HG02588 (cell line): ENCODE measurements around the gene KASH5.
"Not testable (repeated sequence)": the region's sequence is repeated elsewhere in the genome, so short reads cannot be mapped to it uniquely, and the experiment has no call there.

Experiments
- ATAC-seq: cut with Tn5 transposase; IDR thresholded peaks from one replicate; pipeline ENCODE4 v1.9.1; 2021; ENCODE audit warnings: mild to moderate bottlenecking, moderate library complexity; ENCODE audit not compliant: unreplicated experiment

The KASH5 gene

GRCh38 chr19:49361438-49362047 is 26.5 kb upstream of the KASH5 start:
- no peak for ATAC-seq

- no peak for ATAC-seq
Observed at GRCh38 chr19:49362048-49362928, 25.8 kb upstream of the KASH5 start, which contains the start of gene TEAD2. TEAD2 (minus strand) TSS chr19:49362416; CDS start chr19:49360075, 2,341 bp downstream.

GRCh38 chr19:49362929-49363267 is 25.2 kb upstream of the KASH5 start:
- no peak for ATAC-seq

DNA sequence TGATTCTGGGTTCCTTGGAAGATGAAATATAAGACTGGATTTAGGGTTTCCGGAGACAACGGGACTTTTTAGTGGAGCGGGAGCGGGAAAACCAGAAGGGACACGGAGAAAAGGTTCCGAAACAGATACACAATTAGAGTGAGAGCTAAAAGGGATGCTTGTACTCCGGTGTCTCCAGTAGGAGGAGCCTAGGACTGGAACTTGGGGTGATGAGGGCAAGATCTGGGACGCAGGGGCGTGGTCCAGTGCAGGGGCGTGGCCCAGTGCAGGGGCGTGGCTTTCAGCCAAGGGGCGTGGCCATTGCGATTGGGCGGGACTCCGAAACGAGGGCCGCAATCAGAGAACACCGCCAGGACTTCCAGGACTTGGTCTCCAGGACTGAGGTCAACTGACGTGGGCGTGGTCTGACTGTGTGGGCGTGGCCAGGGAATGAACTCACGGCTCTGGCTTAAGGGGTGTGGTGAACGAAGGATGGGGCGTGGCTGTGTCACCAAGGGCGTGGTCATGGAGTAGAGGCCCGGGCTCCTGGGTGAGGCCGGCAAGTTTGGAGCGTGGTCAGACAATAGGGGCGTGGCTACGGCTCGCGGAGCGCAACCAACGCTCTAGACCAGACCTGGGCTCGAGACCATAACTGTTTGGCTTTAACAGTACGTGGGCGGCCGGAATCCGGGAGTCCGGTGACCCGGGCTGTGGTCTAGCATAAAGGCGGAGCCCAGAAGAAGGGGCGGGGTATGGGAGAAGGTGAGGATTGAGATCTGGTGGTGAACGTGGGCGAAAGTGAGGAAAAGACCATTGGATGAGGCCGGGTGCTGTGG is 24.6 kb upstream of the KASH5 start, which contains the start of gene DKKL1:
DKKL1 (plus strand) TSS at position 610 of the 815 bp plus-strand sequence; CDS start at position 732, 122 bp downstream.
- ATAC-seq, result no peak

DNA sequence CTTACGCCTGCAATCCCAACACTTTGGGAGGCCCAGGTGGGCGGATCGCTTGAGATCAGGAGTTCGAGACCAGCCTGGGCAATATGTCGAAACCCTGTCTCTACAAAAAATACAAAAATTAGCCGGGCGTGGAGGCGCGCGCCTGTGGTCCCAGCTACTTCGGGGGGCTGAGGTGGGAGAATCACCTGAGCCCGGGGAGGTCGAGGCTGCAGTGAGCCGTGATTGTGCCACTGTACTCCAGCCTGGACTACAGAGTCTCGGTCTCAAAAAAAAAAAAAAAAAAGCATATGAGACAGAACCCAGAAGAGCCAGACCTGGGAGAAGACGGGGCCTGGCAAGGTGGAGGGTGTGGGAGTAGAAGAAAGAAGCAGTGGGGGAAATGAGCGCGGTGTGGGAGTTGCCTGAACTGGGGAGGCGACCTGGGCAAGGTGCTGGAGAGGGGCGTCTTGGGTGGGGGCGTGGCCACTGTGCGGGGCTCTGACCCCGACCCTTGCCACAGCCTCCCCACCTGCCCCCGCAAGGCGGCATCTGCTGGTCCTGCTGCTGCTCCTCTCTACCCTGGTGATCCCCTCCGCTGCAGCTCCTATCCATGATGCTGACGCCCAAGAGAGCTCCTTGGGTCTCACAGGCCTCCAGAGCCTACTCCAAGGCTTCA is 23.8 kb upstream of the KASH5 start:
- no peak for ATAC-seq

GRCh38 chr19:49366110-49366509 is 21.9 kb upstream of the KASH5 start:
- ATAC-seq, result no peak

GRCh38 chr19:49368711-49369358 is 19.2 kb upstream of the KASH5 start:
- ATAC-seq, result no peak

DNA sequence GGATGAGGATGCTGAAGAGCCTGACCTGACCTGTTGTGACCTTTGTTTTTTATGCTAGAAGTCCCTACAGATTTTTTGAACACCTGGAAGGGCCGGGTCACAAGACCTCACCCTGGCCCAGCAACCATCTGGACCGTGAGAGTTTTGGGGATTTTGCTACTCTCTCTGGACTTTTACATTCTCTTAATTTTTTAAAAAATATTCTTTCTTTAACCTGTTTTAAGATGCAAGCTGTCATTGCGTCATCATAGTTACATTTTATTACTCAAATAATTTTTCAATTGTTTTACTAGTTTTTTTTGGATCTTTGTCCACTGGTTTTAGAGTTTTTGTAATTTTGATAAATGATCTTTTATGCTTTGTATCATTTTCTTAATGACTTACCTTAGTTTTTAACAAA is 16.9 kb upstream of the KASH5 start:
- ATAC-seq, result no peak

- ATAC-seq, result not testable (repeated sequence)
Observed at GRCh38 chr19:49373174-49373573, 14.9 kb upstream of the KASH5 start.

DNA sequence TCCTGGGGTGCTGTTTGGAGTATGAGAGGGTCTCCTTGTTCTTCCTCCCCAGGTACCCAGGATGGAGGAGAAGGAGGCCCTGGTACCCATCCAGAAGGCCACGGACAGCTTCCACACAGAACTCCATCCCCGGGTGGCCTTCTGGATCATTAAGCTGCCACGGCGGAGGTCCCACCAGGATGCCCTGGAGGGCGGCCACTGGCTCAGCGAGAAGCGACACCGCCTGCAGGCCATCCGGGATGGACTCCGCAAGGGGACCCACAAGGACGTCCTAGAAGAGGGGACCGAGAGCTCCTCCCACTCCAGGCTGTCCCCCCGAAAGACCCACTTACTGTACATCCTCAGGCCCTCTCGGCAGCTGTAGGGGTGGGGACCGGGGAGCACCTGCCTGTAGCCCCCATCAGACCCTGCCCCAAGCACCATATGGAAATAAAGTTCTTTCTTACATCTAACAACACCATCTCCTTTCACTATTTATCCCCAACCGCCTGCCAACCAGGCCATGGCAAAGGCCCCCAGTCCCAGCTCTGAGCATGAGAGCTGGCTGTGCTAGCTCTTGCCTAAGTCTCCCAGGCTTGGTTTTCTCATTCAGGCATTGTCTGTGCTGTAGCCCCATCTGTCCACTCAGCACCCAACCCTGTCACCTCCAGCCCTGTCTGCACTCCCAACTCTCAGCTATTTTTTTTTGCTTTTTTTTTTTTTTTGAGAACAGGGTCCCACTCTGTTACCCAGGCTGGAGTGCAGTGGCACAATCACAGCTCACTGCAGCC is 13.2 kb upstream of the KASH5 start:
- ATAC-seq, result no peak

- no peak for ATAC-seq
Observed at GRCh38 chr19:49378512-49378911, 9.5 kb upstream of the KASH5 start.

DNA sequence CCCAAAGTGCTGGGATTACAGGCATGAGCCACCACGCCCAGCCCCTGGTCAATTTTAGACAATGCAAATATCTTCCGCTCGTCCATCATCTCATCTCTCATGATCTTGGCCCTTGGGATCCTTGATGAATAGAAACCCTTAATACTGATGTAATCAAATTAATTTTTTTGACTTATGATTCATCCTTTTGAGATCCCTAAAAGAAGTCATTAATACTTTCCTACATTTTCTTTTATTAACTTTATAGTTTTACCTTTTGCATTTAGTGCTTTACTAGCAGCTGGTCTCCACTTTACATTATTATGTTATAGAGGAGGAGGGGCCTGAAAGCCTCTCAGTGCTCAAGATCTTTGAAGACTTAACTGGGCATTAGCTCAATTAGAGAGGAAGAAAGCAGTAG is 7.7 kb upstream of the KASH5 start:
- no peak for ATAC-seq

DNA sequence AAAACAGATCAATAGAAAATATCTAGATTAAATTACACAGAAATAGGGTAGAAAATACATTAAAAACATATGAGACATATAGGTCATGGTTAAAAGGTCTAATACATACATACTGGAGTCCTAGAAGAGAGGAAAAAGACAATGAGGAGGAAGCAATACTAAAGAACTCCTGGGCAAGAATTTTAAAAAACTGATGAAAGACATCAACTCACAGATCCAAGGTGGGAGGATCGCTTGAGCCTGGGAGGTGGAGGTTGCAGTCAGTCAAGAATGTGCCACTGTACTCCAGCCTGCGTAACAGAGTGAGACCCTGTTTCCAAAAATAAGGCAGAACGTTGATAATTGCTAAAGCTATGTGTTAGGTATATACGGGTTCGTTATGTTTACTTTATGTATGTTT is 5.4 kb upstream of the KASH5 start:
- ATAC-seq, result no peak

- ATAC-seq, result no peak
Observed at GRCh38 chr19:49383599-49383998, 4.5 kb upstream of the KASH5 start.

DNA sequence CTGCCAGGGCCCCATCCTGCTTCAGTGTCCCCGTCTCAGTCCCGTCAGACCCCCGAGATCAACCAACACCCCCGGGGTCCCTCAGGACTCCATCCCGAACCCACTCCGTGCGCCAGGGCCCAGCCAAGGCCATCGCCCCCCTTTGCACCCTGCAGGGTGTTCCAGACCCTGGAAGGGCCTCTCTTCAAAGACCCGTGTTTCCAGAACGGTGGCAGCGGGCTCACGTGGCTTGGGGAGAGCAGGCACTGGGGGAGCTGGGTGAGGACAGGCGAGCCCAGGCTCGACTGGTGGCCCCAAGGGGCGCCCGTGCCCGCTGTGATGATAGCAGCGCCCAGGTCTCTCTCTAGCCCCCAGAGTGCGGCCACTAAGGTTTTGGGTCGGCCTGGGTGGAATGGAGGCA is 1.4 kb downstream of the KASH5 start:
- ATAC-seq, result no peak

DNA sequence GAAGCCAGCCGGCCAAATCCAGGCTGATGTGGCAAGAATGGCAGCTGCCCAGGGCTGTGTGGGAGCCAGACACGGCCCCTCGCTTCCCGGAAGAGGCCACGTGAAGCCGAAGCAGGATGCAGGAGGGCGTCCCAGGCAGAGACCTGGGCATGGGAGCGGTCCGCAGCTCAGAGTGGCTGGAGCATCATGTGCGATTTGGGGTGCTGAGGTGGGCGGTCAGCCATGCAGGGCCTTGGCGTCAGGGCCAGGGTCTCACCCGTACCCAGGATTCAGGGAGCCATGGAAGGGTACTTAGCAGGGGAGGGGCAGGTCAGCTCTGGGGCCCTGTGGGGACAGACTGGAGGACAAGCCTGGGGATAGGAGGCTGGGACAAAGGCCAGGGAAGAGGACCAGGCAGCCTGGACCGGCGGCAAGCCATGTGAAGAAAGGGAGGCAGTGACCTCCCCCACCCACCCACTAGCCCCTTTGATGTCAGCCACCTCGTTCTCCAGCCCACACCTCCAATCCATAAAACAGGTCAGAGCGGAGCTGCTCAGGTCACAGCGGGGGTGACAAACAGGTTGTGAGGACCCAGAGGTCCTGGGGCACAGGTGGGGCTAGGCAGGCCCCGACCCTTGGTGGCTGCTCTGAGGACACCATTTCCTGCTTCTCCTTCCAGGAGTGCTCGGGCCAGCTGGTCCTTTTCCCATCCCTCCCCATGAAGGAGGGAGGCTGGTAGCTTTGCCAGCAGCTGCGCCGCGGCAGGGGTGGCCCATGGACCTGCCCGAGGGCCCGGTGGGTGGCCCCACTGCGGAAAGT is 2.3 kb downstream of the KASH5 start:
- ATAC-seq, result no peak

DNA sequence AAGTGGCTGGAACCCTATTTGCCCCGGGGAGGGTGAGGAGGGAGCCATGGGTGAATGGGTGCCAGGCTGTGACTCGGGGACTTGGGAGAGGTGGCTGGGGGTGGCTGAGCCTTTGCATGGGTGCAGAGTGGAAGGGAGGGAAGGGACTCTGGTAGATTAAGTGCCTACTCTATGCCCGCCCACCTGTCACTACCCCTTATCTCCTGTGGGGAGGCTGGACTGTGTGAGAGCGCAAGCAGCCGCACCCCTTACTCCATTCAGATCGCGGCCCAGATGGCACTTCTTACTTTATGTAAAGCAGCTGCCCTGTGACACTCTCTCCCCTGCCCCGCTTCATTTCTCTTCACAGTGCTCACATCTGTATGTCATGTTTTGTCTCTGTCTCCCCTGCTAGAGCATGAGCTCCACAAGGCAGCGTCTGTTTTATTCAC is 2.9 kb downstream of the KASH5 start:
- no peak for ATAC-seq

GRCh38 chr19:49391581-49392399 is 3.7 kb downstream of the KASH5 start:
- no peak for ATAC-seq
